22Rv1 (cell line): ENCODE results near the gene UNC93A.

Experiments
- ZFX ChIP-seq: fragments of 450-650 bp; IDR thresholded peaks from 2 replicates; pipeline ENCODE4 v1.6.1; 2017; ENCODE audit warnings: antibody characterized with exemption, borderline replicate concordance
- TF ChIP-seq, protein P1 (sequence below): fragments of 450-650 bp; IDR thresholded peaks from 2 replicates; pipeline ENCODE4 v1.5.1; 2017; ENCODE audit warnings: mild to moderate bottlenecking

DNA sequence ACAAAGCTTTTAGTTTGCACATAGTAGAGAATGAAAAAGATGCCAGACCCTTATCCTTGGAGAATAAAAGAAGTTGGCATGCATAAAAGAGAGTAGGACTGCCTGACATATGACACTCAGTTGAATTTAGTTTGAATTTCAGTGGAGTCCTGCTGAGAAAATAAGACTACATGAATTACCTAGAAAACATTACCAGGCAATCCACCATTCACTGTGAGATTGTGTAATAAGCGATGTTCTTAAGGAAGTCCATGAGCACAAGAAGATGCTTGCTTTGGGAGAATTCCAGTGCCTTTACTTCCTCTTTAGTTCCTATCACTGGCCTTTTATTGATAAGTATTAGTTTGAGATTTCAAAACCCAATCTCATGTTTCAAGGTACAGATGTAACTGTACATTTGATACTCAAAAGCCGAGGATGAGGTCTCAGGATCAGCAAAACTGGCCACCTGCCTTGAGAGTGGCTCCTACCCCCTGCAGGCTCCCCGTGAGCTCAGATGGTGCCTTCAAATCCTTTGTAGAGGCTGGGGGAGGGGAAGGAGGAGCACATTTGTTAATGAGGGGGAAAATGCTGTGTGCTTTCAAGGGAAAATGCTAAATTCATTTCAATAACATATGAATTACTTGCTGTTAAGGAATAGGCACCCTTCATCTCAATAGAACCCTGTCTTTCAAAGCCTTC, 11.2 kb upstream of the UNC93A start:
- TF ChIP-seq, protein P1, sequence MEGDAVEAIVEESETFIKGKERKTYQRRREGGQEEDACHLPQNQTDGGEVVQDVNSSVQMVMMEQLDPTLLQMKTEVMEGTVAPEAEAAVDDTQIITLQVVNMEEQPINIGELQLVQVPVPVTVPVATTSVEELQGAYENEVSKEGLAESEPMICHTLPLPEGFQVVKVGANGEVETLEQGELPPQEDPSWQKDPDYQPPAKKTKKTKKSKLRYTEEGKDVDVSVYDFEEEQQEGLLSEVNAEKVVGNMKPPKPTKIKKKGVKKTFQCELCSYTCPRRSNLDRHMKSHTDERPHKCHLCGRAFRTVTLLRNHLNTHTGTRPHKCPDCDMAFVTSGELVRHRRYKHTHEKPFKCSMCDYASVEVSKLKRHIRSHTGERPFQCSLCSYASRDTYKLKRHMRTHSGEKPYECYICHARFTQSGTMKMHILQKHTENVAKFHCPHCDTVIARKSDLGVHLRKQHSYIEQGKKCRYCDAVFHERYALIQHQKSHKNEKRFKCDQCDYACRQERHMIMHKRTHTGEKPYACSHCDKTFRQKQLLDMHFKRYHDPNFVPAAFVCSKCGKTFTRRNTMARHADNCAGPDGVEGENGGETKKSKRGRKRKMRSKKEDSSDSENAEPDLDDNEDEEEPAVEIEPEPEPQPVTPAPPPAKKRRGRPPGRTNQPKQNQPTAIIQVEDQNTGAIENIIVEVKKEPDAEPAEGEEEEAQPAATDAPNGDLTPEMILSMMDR: no peak
- no peak for TF ChIP-seq ZFX
